CD14-positive monocyte (primary cell): Measurements from ENCODE around the gene PRKAR1B. TPM values are rescaled to one million over a fixed set of nuclear protein-coding genes. Genes with fewer than 3 reads are reported as not detected.
"Not testable (repeated sequence)": the region's sequence is repeated elsewhere in the genome, so short reads cannot be mapped to it uniquely, and the experiment has no call there.

Experiments used
- DNase-seq, 3 donors: peaks; one replicate each; pipeline ENCODE4 v3.0.0-alpha.2; 2011 to 2022
- H2AFZ ChIP-seq: 2 replicates; pipeline ENCODE4 v1.6.0; 2012; ENCODE audit warnings: mild to moderate bottlenecking, low read depth, low read length, inconsistent platforms; ENCODE audit not compliant: insufficient read depth, poor library complexity, severe bottlenecking
- H3K27ac ChIP-seq, 2 donors: 1 replicate in 1 of 2; 2 replicates in 1 of 2; pipeline ENCODE4 v1.5.1; 2012 to 2013; ENCODE audit warnings: low read length in 2 of 2, control low read depth in 1 of 2, inconsistent platforms in 1 of 2, low read depth in 1 of 2, mild to moderate bottlenecking in 1 of 2
- H3K27me3 ChIP-seq, 2 donors: one replicate each; pipeline versions ENCODE4 v1.6.0 to v1.6.1; 2011 to 2013; ENCODE audit warnings: low read length in 2 of 2; ENCODE audit not compliant: control insufficient read depth in 2 of 2, insufficient read depth in 2 of 2
- H3K36me3 ChIP-seq, 2 donors: replicated peaks in 1 of 2; 1 replicate in 1 of 2; 2 replicates in 1 of 2; pipeline versions ENCODE4 v1.5.1 to v1.6.1; 2012 to 2013; ENCODE audit warnings: low read length in 2 of 2, control low read depth in 1 of 2, inconsistent platforms in 1 of 2, mild to moderate bottlenecking in 1 of 2; ENCODE audit not compliant: insufficient read depth in 2 of 2, control insufficient read depth in 1 of 2
- H3K4me1 ChIP-seq, 2 donors: 1 replicate in 1 of 2; 2 replicates in 1 of 2; pipeline versions ENCODE4 v1.5.1 to v1.6.1; 2012 to 2013; ENCODE audit warnings: low read length in 2 of 2, control low read depth in 1 of 2, inconsistent platforms in 1 of 2, mild to moderate bottlenecking in 1 of 2, moderate library complexity in 1 of 2; ENCODE audit not compliant: insufficient read depth in 2 of 2, control insufficient read depth in 1 of 2
- H3K4me2 ChIP-seq: replicated peaks from 2 replicates; pipeline ENCODE3; 2012; ENCODE audit warnings: low read length, moderate library complexity, mild to moderate bottlenecking; ENCODE audit not compliant: poor library complexity, severe bottlenecking; ENCODE audit errors: extremely low read depth
- H3K4me3 ChIP-seq, 3 experiments: fragments of 200-600 bp in 1 of 3; sonication (generic) in 1 of 3; replicated peaks in 1 of 3; 1 replicate in 2 of 3; 2 replicates in 1 of 3; pipeline ENCODE4 v1.5.1; 2011 to 2013; ENCODE audit warnings: low read length in 3 of 3, mild to moderate bottlenecking in 3 of 3, control low read depth in 2 of 3, low read depth in 2 of 3, inconsistent platforms in 1 of 3, moderate library complexity in 1 of 3
- H3K79me2 ChIP-seq: 2 replicates; pipeline ENCODE4 v1.6.0; 2012; ENCODE audit warnings: mild to moderate bottlenecking, control low read depth, inconsistent platforms, low read length, moderate library complexity; ENCODE audit not compliant: insufficient read depth
- H3K9ac ChIP-seq: 2 replicates; pipeline ENCODE4 v1.6.0; 2017; ENCODE audit warnings: low read length, mild to moderate bottlenecking; ENCODE audit not compliant: insufficient read depth, poor library complexity, severe bottlenecking
- H3K9me3 ChIP-seq, 2 donors: replicated peaks in 1 of 2; 1 replicate in 1 of 2; 2 replicates in 1 of 2; pipeline versions ENCODE4 v1.5.1 to v1.6.1; 2012 to 2013; ENCODE audit warnings: low read length in 2 of 2, control low read depth in 1 of 2; ENCODE audit not compliant: control insufficient read depth in 1 of 2, insufficient read depth in 1 of 2
- H4K20me1 ChIP-seq: 2 replicates; pipeline ENCODE4 v1.6.0; 2012; ENCODE audit warnings: mild to moderate bottlenecking, low read length, control low read depth, moderate library complexity; ENCODE audit not compliant: insufficient read depth
- H3K27ac Mint-ChIP-seq, 7 donors: one replicate each; pipeline ENCODE4 v1.8.0; 2020; ENCODE audit warnings: mild to moderate bottlenecking in 7 of 7, mixed read lengths in 7 of 7, moderate library complexity in 6 of 7, inconsistent platforms in 2 of 7
- H3K27me3 Mint-ChIP-seq, 3 donors: one replicate each; pipeline ENCODE4 v1.8.0; 2021 to 2022; ENCODE audit warnings: low read depth in 3 of 3, mild to moderate bottlenecking in 3 of 3, mixed read lengths in 3 of 3, moderate library complexity in 3 of 3, inconsistent platforms in 1 of 3
- H3K36me3 Mint-ChIP-seq, 2 donors: one replicate each; pipeline ENCODE4 v1.8.0; 2020; ENCODE audit warnings: mixed read lengths in 2 of 2, inconsistent platforms in 1 of 2, mild to moderate bottlenecking in 1 of 2
- H3K4me1 Mint-ChIP-seq: one replicate; pipeline ENCODE4 v1.8.0; 2020; ENCODE audit warnings: mild to moderate bottlenecking, mixed read lengths
- H3K4me3 Mint-ChIP-seq, 2 donors: one replicate each; pipeline ENCODE4 v1.8.0; 2020; ENCODE audit warnings: mild to moderate bottlenecking in 2 of 2, mixed read lengths in 2 of 2, moderate library complexity in 1 of 2
- H3K9me3 Mint-ChIP-seq, 7 donors: one replicate each; pipeline ENCODE4 v1.8.0; 2020 to 2022; ENCODE audit warnings: mixed read lengths in 7 of 7, mild to moderate bottlenecking in 6 of 7, moderate library complexity in 6 of 7, inconsistent platforms in 2 of 7
- CTCF ChIP-seq: fragments of 200-600 bp; IDR thresholded peaks from one replicate; pipeline ENCODE4 v1.8.0; 2022; ENCODE audit warnings: antibody characterized with exemption, mild to moderate bottlenecking
- WGBS: methylation state at CpG from one replicate; pipeline ENCODE4 v1.1.5; 2013; ENCODE audit warnings: missing lambda C conversion rate; ENCODE audit not compliant: insufficient coverage; 5-methylcytosine and 5-hydroxymethylcytosine counted together
- intact Hi-C, 2 donors: fragments of 100-400 bp; cut with micrococcal nuclease; formaldehyde crosslinking; loops; one replicate each; pipeline versions ENCODE4 v1.15.0 to v1.15.1; 2023
- polyA plus RNA-seq, 3 donors: library from polyadenylated mRNA; depleted of rRNA in 1 of 3; unstranded in 2 of 3; stranded (reverse) in 1 of 3; fragments of 300-500 nt in 2 of 3; fragments of >200 nt in 1 of 3; fragmentation: Illumina TruSeq in 2 of 3; gene quantifications; 1 replicate in 2 of 3; 2 replicates in 1 of 3; pipeline ENCODE4 v1.2.3, GENCODE V29; 2012 to 2021

Gene PRKAR1B
- polyA plus RNA-seq, 3 donors = 0.94 to 2.1 (median 1.1) TPM

- Histone ChIP-seq H3K27me3 (no peaks in the 10 kb centered on the region), H4K20me1 (no peaks in the 10 kb centered on the region), H3K4me1 (no peaks in the 10 kb centered on the region), H3K79me2 (no peaks in the 10 kb centered on the region), H3K9me3 (no peaks in the 10 kb centered on the region), H3K36me3 (no peaks in the 10 kb centered on the region), H3K4me3 (no peak overlapping the region), H2AFZ (no peak overlapping the region), H3K4me2 (no peak overlapping the region), H3K9ac (no peak overlapping the region), H3K27ac (no peak overlapping the region)
- DNase-seq = no peak
- Mint-ChIP-seq H3K4me1 (no peaks in the 10 kb centered on the region), H3K27ac (no peak overlapping the region), H3K9me3 (peaks cover 0 to 6% (median 2%) of the 10 kb centered on the region in 7 donors), H3K36me3 (no peaks in the 10 kb centered on the region), H3K4me3 (no peak overlapping the region), H3K27me3 (peaks cover 1 to 5% (median 1%) of the 10 kb centered on the region in 3 donors)
- intact Hi-C loops = no loop called here
- WGBS = 96% methylated on average over 42 of the region's 44 CpGs
- TF ChIP-seq CTCF = no peak
These were observed 174.0 kb downstream of the PRKAR1B start for GRCh38 chr7:552868-553635.

GRCh38 chr7:552151-552867, 174.8 kb downstream of the PRKAR1B start:
- H3K9ac ChIP-seq, H2AFZ ChIP-seq, H3K36me3 Mint-ChIP-seq, H3K36me3 ChIP-seq, H3K9me3 Mint-ChIP-seq, H3K4me3 Mint-ChIP-seq, H3K4me3 ChIP-seq, H3K27me3 Mint-ChIP-seq, DNase-seq, H3K27me3 ChIP-seq, H3K79me2 ChIP-seq, H4K20me1 ChIP-seq, H3K27ac ChIP-seq, H3K4me2 ChIP-seq, H3K4me1 ChIP-seq, H3K9me3 ChIP-seq, intact Hi-C loops, H3K4me1 Mint-ChIP-seq: not testable (repeated sequence)
- H3K27ac Mint-ChIP-seq = peak overlapping the region in 1 of 7 donors; percentile 32
- 93% methylated on average over 25 of the region's 32 CpGs for WGBS

GRCh38 chr7:551615-551970, 175.5 kb downstream of the PRKAR1B start:
- H3K27me3 Mint-ChIP-seq, H3K27ac Mint-ChIP-seq: not testable (repeated sequence)

More at GRCh38 chr7:551615-551970, 175.5 kb downstream of the PRKAR1B start:
- DNase-seq, H3K36me3 ChIP-seq, H3K79me2 ChIP-seq, H3K9me3 Mint-ChIP-seq, H3K36me3 Mint-ChIP-seq, H3K4me1 ChIP-seq, H3K4me1 Mint-ChIP-seq, H3K9me3 ChIP-seq, H3K4me2 ChIP-seq, H3K4me3 Mint-ChIP-seq, H4K20me1 ChIP-seq, H3K27me3 ChIP-seq, intact Hi-C loops, H3K4me3 ChIP-seq, H2AFZ ChIP-seq, H3K27ac ChIP-seq, H3K9ac ChIP-seq: not testable (repeated sequence)
- 91% methylated on average over 4 of the region's 9 CpGs for WGBS
